GM19240 (cell line): ENCODE results near the gene SSC5D.
"Not testable (repeated sequence)": the region's sequence is repeated elsewhere in the genome, so short reads cannot be mapped to it uniquely, and the experiment has no call there.

ENCODE experiments used
- DNase-seq: peaks from one replicate; pipeline ENCODE4 v3.0.0; 2011; ENCODE audit warnings: low spot score; ENCODE audit not compliant: insufficient read length

The SSC5D gene

DNA sequence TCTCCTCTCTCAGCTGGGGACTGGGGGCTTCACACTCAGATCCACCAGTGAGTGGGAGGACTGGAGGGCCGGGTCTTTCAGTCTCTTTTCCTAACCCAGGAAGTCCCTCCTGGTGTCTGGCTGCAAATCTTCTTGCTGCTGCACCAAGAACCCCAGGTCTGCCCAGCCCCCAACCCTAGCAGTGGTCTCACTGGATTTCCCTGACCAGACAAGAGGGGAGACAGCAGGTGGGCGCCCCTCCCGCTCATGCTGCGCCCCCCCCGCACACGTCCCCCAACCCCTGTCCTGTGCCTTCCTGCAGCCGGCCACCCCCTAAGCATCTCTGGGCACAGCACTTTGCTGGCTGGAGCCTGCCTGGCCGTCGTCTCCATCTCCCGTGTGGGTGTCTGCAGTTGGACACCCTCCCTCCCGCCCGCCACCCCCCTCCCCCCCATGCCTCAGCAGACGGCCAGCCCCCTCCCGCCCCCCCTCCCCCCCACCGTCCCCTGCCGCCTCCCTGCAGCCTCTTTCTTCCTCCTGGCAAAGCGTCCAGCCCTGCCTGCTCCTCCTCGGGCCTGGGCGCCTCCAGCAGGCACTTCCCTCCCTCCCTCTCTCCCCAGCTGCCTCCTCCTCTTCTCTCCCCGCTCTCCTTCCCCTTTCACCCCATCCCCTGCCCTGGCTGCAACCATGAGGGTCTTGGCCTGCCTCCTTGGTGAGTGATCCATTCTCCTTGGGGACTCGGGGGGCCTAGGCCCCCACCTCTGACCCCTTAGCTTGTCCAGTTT, at the start of gene SSC5D:
Gene SSC5D, plus strand, starts transcription at position 513 of the 764 bp plus-strand sequence. Its CDS starts 154 bp downstream, at position 667.
- DNase-seq, result no peak

DNA sequence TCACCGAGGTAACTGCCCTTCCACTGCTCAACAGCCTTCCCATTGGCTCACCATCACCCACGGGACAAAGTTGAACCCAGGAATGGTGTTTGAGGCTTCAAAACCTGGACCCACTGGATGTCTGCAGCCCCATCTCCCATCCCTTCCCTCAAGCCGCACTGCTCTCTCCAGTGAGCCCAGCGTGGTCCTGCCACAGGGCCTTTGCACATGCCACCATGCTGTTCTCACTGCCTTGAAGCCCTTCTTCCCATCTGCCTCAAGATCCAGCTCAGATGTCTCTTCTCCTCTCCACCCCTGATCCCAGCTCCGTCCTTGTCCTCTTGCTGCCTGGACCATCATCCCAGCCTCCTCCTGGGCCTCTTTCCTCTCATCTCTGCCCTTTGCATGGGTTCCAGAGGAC, 49.2 kb upstream of the SSC5D start:
- no peak for DNase-seq

DNA sequence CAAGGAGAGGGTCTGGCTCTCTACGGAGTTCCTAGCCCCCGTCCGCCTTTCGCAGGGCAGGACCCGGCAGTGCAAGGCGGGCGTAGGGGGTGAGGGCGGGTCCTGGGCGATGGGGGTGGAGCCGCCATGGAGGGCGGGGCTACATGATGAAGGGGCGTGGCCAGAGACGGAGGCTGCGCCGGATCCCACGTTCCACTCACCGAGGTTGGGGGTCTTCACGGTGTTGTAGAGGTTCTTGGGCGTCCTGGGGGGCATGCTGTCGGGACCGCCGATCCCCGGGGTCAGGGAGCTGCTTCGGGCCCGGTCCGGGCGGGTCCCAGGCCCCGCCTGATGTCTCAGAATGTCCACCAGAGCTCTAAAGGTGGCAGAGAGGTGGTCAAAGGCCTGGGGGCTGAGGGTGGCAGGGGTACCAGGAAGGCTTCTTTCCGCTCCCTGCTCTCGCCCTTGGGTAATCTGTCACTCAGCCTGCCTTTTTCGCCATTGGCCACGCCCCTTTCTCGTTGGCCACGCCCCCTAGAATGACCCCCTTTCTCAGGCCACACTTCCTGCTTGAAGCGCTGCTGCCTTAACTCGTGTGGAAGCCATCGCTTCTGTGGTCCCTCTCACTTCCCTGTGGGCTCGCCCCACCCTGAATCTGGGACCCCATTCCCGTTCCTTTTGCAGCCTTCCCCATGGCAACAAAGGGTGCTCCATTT, 47.7 kb upstream of the SSC5D start:
- DNase-seq, result no peak

DNA sequence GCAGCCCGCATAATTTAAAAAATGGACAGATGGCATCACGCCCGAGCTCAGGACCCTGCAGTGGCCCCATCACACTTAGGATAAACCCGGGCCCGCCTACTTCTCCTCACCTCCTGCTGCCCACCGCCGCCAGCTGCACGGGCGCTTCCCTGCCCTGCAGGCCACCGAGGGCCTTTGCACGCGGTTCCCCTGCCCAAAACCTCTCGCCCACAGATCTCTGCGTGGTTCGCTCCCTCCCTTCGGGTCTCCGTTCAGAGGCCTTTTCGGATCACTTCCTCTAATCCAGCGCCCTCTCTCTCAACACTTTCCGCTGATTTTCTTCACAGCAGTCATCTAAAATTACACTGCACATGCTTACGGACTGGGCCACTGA, 46.9 kb upstream of the SSC5D start:
- no peak for DNase-seq

DNA sequence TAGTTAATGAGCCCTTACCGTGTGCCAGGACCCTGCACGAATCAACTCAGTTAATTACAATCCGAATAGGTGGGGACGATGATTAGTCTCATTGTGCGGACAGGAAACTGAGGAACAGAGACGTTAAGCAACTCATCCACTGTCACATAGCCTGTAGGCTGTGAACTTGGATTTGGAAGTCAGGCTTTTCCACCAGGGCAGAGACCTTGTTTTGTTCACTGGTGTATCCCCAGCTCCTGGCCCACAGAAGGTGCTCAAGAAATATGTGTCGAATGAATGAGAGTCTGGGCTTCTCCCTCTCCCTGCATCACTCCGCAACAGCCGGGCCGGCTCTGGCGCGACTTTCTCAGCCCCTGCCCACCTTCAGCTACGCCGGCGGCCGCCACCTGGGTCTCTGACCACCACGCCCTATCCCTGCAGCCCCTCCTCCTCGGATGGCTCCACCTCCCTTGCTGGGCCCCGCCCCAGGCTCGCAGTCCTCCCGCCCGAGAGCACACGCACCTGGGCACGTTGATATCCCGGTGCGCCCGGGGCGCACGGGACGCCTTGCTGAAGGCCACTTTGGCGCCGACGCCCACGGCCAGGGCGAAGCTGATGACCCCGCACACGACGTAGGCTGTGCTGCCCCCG, 46.4 kb upstream of the SSC5D start:
- no peak for DNase-seq

DNA sequence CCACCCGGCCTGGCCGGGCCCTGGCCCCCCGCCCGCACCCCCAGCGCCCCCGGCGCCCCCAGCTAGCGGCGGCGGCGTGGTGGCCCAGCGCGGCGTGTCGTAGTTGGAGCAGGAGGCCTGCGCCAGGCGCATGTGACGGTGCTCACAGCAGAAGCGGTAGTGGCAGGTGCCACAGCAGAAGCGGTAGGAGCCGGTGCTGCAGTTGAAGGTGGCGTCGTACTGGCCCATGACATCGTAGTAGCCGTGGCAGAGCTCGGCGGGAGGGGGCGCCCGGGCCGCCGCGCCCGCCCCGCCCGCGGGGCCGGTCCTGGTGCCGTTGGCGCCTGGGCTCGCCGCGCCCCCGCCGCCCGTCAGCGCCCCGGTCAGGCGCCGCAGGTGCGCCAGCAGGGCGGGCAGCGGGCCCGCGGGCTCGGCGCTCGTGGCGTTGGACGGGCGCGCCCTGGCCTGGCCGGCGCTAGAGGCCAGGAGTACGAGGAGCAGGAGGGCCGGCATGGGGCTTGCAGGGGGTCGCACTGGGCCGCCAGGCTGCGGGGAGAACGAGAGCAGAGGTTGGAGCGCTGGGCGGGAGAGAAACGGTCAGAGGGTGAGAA, 45.8 kb upstream of the SSC5D start:
- no peak for DNase-seq

DNA sequence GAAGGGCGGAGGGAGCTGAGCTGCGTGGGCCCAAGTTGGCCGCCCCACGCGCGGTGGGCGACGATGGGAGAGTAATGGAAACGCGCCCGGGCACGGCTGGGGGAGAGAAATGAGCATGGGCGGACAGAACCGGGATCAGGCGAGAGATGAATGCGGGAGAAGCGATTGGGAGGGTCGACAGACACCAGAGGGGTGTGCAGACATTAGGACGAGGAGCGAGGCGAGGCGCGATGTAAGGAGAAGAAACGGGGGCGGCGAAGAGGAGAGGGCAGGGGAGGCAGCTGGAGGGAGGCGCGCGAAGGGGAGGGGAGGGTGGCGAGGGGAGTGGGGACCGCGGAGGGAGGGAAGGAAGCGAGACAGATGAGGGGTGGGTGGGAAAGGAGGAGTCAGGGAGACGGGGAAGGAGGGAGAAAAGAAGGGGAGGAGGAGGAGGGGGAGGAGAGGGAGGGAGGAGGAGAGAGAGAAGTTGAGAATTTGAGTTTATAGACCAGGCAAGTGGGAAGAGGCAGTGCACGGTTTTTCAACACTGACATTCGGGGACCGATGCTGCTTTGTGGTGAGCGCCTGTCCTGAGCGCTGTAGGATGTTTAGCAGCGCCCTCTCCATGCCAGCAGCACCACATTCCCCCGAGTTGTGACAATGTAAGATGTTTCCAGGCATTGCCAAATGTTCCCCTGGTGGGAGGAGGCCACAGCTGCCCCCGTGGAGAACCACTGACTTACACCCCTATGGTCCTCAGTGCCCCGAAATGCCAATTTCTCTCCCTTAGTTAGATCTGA, 45.0 kb upstream of the SSC5D start, which contains the start of gene SHISA7:
Gene SHISA7, minus strand, starts transcription at position 256 of the 779 bp plus-strand sequence. CDS start 437 bp downstream, outside the sequence.
- no peak for DNase-seq

DNA sequence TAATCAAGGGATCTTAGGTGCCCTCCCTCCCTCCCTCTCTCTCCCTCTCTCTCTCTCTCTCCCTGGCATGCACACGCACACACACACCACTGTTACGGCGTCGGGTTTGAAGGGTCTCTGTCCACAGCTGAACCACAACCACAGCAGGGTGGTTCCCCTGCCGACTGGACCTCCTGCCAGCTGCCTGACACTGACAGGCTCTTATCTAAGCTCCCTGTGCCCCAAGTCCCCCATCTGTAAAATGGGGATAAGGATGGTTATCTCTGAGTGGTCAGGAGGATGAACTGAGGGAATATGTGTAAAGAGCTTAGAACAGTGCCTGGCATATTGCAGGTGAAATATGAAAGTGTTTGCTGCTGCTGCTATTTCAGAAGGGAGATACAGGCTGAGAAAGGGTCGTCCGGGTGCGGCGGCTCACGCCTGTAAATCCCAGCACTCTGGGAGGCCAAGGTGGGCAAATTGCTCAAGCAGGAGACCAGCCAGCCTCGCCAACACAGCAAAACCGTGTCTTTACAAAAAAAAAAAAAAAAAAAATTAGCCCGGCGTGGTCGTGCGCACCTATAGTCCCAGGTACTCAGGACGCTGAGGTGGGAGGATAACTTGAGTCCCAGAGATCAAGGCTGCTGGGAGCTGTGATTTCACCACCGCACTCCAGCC, 44.3 kb upstream of the SSC5D start:
- no peak for DNase-seq

DNA sequence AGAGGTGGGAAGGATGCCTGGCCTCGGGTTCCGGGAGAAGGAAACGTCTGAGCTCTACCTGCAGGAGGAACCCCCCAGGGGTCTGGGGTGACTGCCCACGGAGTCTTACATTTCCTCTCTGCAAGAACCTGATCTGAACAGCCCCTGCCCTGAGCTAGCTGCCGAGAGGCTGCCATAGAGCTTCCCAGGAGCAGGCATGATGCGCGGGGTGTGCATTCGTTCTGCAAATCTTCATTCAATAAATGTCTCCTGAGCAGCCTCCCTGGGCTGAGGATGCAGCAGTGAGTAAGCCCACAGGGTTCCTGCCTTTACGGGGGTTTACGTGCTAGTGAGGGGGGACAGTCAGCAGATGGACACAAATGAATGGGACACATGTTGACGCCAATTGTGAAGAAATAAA, 43.6 kb upstream of the SSC5D start:
- no peak for DNase-seq

DNA sequence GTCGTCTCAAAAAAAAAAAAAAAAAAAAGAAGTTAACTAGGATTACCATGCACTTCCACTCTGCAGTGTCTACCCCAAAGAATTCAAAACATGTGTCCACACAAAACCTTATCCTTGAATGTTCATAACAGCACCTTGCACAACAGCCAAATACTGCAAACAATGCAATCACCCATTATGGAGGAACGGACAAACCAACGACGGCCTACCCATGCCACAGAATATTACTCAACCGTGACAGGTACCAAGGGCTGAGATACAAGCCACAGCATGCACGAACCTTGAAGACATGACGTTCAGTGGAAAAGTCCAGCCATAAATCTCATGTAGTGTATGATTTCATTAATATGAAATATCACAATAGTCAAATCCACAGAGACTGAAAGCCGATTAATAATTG, 42.2 kb upstream of the SSC5D start:
- no peak for DNase-seq

DNA sequence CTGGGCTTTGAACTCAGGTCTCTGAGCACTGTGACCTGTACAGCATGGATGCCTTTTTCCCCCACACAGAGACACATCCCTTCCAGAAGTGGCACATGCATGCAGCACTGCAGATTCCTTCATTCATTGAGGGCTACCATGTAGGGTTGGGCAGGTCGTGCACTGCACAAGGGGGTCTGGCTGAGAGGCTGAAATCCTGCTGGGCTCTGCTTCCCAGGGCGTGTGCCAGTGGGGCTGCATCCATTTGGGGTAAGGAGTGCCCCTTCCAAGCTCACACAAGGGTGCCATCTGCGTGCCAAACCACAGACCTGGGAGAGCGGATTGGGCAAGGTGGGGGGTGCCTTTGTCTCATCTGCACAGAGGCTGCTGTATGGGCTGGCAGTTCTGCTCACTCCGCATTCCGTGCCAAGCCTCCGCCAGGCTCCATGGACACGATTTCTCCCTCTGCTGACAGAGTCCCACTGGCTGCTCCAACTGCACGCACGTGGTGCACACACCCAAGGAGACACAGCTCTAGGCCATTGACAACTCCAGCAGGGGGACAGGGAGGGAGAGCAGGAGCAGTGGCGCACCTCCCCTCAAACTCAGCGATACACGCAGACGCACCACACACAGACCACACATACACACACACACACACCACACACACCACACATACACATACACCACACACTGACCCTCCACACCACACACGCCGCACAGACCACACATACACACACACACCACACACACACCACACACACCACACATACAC, 40.6 kb upstream of the SSC5D start:
- no peak for DNase-seq

DNA sequence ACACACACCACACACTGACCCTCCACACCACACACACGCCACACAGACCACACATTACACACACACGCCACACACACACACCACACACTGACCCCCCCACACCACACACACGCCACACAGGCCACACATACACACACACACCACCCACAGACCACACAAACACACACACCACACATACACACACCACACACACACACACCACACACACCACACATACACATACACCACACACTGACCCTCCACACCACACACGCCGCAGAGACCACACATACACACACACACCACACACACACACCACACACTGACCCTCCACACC, 40.1 kb upstream of the SSC5D start:
- DNase-seq, result not testable (repeated sequence)

DNA sequence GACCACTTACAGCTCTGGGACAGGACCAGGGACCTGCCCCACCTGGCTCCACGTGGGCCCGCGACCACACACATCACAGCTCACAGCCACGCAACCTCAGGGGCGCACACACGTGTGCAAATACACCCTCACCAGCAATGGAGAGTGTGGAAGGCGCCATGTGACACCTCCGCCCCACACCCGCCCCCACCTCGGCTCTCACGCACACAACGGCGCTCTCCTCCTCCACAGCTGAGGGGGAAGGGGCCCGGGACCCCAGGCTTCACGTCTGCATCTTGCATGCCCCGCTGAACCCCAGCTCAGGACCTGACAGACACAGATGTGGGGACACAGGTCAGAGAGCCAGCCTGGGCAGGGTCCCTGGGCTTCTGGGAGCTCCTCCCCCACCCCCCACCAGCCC, 38.8 kb upstream of the SSC5D start:
- DNase-seq, result no peak

DNA sequence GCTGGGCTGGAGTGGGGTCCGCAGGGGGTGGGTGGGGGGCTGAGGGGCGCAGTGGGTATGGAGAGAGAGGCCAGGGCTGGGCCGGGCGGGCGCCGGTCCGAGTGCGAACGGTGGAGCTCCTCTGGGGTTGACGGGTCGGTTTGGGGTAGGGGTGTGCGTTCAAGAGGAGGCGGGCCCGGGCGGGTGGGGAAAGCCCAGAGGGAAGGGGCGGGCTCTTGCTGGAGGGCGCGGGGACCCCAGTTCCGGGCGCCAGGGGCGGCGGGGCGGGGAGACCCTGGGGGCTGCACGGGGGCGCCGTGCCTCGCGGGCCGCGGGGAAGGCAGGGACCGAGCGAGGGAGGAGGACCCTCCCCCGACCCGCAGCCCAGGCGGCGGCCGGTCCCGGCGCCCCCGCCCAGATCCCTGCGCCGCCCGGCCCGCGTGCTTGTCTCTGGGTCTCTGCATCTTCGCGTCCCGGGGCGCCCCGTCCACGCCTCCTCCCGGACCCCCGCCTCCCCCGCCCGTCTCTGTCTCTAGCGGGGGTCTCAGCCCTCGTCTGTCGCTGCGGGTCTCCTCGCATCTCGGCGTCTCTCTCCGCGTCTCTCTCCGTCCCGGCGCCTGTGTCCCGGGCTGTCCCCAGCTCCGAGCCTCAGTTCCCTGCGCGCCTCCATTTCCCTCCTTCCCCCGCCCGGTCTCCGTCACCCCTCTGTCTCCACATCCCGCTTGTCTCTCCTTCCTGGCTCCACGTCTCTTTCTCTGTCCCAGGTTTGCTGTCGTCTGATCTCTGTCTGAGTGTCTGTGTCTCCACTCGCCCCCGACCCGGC, 36.9 kb upstream of the SSC5D start:
- DNase-seq, result no peak

DNA sequence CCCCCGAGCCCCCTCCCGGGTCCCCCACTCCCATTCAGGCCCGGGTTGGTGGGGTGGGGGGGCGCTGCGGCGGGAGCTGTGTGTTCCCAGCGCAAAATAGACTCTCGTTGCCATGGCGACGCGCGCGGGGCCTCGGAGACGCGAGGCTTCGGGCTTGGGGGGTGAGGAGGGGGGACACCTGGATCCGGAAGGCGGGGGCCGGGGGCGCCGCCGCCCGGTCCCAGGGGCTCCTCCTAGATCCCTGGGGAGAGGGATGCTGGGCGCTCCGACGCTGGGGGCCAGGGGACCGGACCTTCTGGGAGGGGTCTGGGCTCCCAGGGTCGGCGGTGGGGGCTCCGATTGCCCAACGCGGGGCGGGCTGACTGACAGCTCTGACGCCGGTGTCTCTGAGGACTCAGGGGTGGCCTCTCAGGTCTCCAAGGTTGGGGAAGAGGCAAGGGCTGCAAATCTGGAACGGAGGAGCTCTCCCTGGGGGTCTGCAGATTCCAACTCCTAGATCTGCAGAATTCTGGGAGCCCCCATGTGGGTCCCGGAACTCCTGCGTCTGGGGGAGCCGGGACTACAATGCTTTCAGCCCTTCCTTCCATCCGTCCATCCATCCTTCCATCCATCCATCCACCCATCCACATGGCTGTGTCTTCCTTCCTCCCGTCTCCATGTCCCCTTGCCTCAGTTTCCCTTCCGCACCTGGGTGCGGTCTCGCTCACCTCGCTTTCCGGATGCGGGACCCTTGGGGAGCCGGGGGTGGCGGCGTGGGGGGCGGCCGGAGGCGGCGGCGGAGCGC, 36.1 kb upstream of the SSC5D start:
- DNase-seq, result no peak

DNA sequence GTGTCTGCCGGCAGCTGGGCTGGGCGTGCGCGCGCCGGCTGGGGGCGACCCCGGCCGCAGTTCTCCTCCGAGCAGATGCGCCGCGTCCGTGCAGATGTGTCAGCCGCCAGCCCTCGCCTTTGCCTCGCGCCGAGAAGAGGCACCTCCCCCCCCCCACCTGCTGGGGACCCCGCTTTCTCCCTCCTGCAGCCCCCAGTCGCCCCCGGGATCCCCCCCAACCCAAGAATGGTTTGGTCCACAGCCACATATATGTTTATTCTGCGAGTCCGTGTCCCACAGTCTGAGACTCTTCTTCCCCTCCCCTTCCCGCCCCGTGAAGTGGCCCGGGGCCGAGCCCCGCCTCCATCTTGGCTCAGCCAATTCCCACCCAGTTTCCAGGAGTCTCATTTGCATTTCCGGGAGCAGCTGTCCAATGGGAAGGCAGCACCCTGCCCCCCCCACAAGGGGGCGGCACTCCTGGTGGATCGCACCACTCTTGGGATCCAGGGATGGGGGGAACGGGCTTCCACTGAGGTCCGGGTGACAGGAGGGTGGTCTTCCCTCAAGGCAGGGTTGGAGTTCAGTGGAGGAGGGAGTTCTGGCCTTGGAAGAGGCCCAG, 35.4 kb upstream of the SSC5D start:
- DNase-seq, result no peak

DNA sequence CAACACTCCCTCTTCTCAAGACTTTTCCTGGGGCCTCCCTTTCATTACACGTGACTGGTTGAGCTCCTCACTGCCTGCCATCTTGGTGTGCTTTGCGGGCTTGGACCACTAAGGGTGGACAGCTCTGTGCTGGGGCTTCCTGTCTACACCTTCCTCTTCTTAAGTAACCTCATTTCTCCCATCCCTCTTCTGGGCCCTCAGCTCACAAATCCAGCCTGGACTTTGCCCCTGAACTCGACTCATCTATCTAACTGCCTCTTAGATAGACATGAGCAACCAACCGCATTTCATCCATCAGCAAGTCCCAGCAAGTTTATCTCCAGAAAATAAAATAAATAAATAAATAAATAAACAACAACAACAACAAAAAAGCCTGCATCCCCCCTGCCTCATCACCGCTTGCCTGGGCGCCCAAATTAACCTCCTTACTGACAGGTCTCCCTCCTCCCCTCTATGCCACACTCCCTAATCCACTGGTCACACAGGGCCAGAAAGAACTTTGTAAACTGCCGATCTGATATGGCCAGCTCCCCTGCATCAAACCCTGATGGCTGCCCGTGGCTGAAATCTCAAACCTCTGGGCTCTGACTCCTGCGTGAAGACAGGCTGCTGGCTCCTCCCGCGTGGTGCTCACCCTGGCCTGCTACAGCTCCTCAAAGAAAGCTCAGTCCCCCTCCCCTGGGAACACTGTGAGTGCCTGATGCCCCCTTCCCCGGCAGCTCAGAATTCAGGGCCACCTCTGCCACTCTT, 34.5 kb upstream of the SSC5D start:
- no peak for DNase-seq
